GM18505 (cell line): ENCODE data around the gene FTL.

Source experiments
- ATAC-seq: cut with Tn5 transposase; IDR thresholded peaks from one replicate; pipeline ENCODE4 v1.9.1; 2021; ENCODE audit not compliant: unreplicated experiment
- POLR2A ChIP-seq: IDR thresholded peaks from 4 replicates; pipeline ENCODE4 v1.6.1; 2011; ENCODE audit warnings: borderline replicate concordance; ENCODE audit not compliant: insufficient read depth, insufficient read length; ENCODE audit errors: extremely low read depth

The FTL gene

GRCh38 chr19:48953990-48954594, 11.0 kb upstream of the FTL start:
- TF ChIP-seq POLR2A = no peak
- no peak for ATAC-seq

- TF ChIP-seq POLR2A = peak; percentile 82
- ATAC-seq = peak; percentile 85
Measured at GRCh38 chr19:48954595-48955307, 10.4 kb upstream of the FTL start, which contains the start of gene BAX. BAX (plus strand) TSS chr19:48954875; CDS start chr19:48954929, 54 bp downstream.

- ATAC-seq = no peak
- no peak for TF ChIP-seq POLR2A
Measured at GRCh38 chr19:48955308-48955958, 9.7 kb upstream of the FTL start.

- ATAC-seq = no peak
- TF ChIP-seq POLR2A = no peak
Measured at GRCh38 chr19:48958006-48958405, 7.1 kb upstream of the FTL start.

GRCh38 chr19:48959341-48960239, 5.5 kb upstream of the FTL start:
- TF ChIP-seq POLR2A = no peak
- no peak for ATAC-seq

- no peak for ATAC-seq
- peak; percentile 34 for TF ChIP-seq POLR2A
Measured at GRCh38 chr19:48961051-48961649, 4.0 kb upstream of the FTL start.

- no peak for ATAC-seq
- no peak for TF ChIP-seq POLR2A
Measured at GRCh38 chr19:48961673-48962028, 3.5 kb upstream of the FTL start.

GRCh38 chr19:48962029-48962848, 2.9 kb upstream of the FTL start:
- ATAC-seq = peak; percentile 31
- peak; percentile 95 for TF ChIP-seq POLR2A

- no peak for TF ChIP-seq POLR2A
Measured at GRCh38 chr19:48962849-48963165, 2.3 kb upstream of the FTL start.

GRCh38 chr19:48963371-48964204, 1.5 kb upstream of the FTL start:
- TF ChIP-seq POLR2A = peak; percentile 62
- ATAC-seq = no peak

More at GRCh38 chr19:48962849-48963165, 2.3 kb upstream of the FTL start:
- no peak for ATAC-seq
